ENCODE data around the gene TMEM245. TPM values are rescaled to one million over a fixed set of nuclear protein-coding genes. Genes with fewer than 3 reads are reported as not detected.

The TMEM245 gene
- total RNA-seq, 2 donors from 2014 or later: 25.1 to 39.7 TPM

GRCh38 chr9:109095321-109095720 is 24.4 kb downstream of the TMEM245 start:
- no peaks in the 10 kb centered on the region for H3K4me1 ChIP-seq
- DNase-seq: no peak
- no peaks in the 10 kb centered on the region for H3K27me3 ChIP-seq
- no peak overlapping the region for H3K27ac ChIP-seq
- no peaks in the 10 kb centered on the region for H3K36me3 ChIP-seq
- H3K9ac ChIP-seq (ENCODE audit: low read depth in 2 of 2, low read length in 2 of 2): no peak overlapping the region
- no peaks in the 10 kb centered on the region for H3K9me3 ChIP-seq
- TF ChIP-seq, protein P1, sequence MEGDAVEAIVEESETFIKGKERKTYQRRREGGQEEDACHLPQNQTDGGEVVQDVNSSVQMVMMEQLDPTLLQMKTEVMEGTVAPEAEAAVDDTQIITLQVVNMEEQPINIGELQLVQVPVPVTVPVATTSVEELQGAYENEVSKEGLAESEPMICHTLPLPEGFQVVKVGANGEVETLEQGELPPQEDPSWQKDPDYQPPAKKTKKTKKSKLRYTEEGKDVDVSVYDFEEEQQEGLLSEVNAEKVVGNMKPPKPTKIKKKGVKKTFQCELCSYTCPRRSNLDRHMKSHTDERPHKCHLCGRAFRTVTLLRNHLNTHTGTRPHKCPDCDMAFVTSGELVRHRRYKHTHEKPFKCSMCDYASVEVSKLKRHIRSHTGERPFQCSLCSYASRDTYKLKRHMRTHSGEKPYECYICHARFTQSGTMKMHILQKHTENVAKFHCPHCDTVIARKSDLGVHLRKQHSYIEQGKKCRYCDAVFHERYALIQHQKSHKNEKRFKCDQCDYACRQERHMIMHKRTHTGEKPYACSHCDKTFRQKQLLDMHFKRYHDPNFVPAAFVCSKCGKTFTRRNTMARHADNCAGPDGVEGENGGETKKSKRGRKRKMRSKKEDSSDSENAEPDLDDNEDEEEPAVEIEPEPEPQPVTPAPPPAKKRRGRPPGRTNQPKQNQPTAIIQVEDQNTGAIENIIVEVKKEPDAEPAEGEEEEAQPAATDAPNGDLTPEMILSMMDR (IDR thresholded peaks at IDR 0.05): no peak
- H3K4me3 ChIP-seq: no peak overlapping the region
- intact Hi-C loops (cut with DNase I): no loop called here

DNA sequence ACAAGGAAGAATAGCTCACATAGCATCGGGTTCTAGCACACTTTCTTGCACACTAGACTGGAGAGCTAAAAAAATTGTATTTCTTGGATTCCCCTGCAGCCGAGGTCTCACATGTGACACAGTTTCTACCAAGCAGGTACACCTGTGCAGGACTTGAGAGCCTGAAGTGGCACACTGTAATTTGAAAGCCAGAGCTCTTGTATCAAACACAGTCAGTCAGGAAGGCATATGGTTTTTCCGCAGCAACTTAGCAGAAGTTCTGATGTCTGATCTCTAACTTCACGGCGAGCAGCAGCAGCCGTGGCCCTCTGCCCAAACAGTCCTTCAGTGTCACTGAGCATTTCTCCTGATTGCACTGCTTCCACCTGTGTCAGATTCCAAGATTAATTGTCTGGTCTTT is 25.5 kb downstream of the TMEM245 start:
- TF ChIP-seq, protein P1 (IDR thresholded peaks at IDR 0.05): no peak
- no peak overlapping the region for H3K27ac ChIP-seq
- H3K36me3 ChIP-seq: no peaks in the 10 kb centered on the region
- H3K4me3 ChIP-seq: no peak overlapping the region
- no peaks in the 10 kb centered on the region for H3K9me3 ChIP-seq
- H3K4me1 ChIP-seq: no peaks in the 10 kb centered on the region
- DNase-seq: no peak
- no peak overlapping the region for H3K9ac ChIP-seq (ENCODE audit: low read depth in 2 of 2, low read length in 2 of 2)
- intact Hi-C loops (cut with DNase I): no loop called here
- no peaks in the 10 kb centered on the region for H3K27me3 ChIP-seq

DNA sequence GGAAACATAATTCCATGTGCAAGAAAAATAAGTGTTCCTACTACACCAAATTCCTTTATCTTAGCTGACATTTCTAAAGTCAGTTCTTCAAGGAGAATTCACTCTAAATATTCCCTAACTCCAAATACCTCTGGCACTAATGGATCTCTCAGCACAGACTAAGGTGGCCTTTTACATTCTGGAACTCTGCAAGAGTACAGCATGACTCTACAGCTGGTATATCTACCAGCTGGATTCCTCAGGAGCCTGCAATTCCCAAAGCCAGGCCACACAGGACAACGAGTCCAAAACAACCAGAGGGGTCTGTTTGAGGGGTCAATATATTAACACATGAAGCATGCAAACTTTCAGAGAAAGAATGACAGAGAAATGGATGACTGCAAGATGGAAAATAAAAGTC is 27.2 kb downstream of the TMEM245 start:
- TF ChIP-seq, protein P1 (IDR thresholded peaks at IDR 0.05): no peak
- H3K4me1 ChIP-seq: no peaks in the 10 kb centered on the region
- H3K4me3 ChIP-seq: no peak overlapping the region
- no peaks in the 10 kb centered on the region for H3K36me3 ChIP-seq
- no peak overlapping the region for H3K9ac ChIP-seq (ENCODE audit: low read depth in 2 of 2, low read length in 2 of 2)
- H3K27ac ChIP-seq: no peak overlapping the region
- intact Hi-C loops (cut with DNase I): no loop called here
- no peaks in the 10 kb centered on the region for H3K27me3 ChIP-seq
- no peak for DNase-seq
- no peaks in the 10 kb centered on the region for H3K9me3 ChIP-seq

GRCh38 chr9:109092051-109092580 is 27.6 kb downstream of the TMEM245 start:
- intact Hi-C loops (cut with DNase I): no loop called here
- no peaks in the 10 kb centered on the region for H3K4me1 ChIP-seq
- no peaks in the 10 kb centered on the region for H3K27me3 ChIP-seq
- TF ChIP-seq, protein P1 (IDR thresholded peaks at IDR 0.05): no peak
- no peaks in the 10 kb centered on the region for H3K36me3 ChIP-seq
- H3K9me3 ChIP-seq: no peaks in the 10 kb centered on the region
- H3K9ac ChIP-seq (ENCODE audit: low read depth in 2 of 2, low read length in 2 of 2): no peak overlapping the region
- H3K4me3 ChIP-seq: no peak overlapping the region
- H3K27ac ChIP-seq: no peak overlapping the region
- DNase-seq: no peak

- no peak overlapping the region for H3K27ac ChIP-seq
- no peak overlapping the region for H3K4me3 ChIP-seq
- no peaks in the 10 kb centered on the region for H3K9me3 ChIP-seq
- no peaks in the 10 kb centered on the region for H3K4me1 ChIP-seq
- no peaks in the 10 kb centered on the region for H3K36me3 ChIP-seq
- no peak overlapping the region for H3K9ac ChIP-seq (ENCODE audit: low read depth in 2 of 2, low read length in 2 of 2)
- DNase-seq: no peak
- H3K27me3 ChIP-seq: no peaks in the 10 kb centered on the region
- intact Hi-C loops (cut with DNase I): no loop called here
- TF ChIP-seq, protein P1 (IDR thresholded peaks at IDR 0.05): no peak
Measured at GRCh38 chr9:109088221-109088620, 31.5 kb downstream of the TMEM245 start.

Data from colonic mucosa (tissue), 4 donors.